Activated T-helper 1 cell treated with anti-CD3 and anti-CD28 coated beads, Interleukin-12 subunit alpha, Interleukin-12 subunit beta, Interleukin-2, Interleukin-4 antibody, amounts not matched to agents 30 ng/mL and 10 ng/mL and 1 ng/mL, durations not matched to agents 14 hours and 24 hours and 36 hours (primary cell): ENCODE results near the gene FXYD4. TPM values are rescaled to one million over a fixed set of nuclear protein-coding genes. Genes with fewer than 3 reads are reported as not detected.
"Not testable (repeated sequence)": the region's sequence is repeated elsewhere in the genome, so short reads cannot be mapped to it uniquely, and the experiment has no call there.

Experiments
- DNase-seq: peaks from one replicate; pipeline ENCODE4 v3.0.0; 2021; ENCODE audit warnings: low spot score
- H3K27ac Mint-ChIP-seq: one replicate; pipeline ENCODE4 v1.8.0; 2021; ENCODE audit warnings: mild to moderate bottlenecking, mixed read lengths
- H3K27me3 Mint-ChIP-seq: one replicate; pipeline ENCODE4 v1.8.0; 2022; ENCODE audit warnings: mild to moderate bottlenecking, moderate library complexity, mixed read lengths; ENCODE audit not compliant: insufficient read depth
- H3K36me3 Mint-ChIP-seq: one replicate; pipeline ENCODE4 v1.8.0; 2021; ENCODE audit warnings: low read depth, mixed read lengths
- H3K4me1 Mint-ChIP-seq: one replicate; pipeline ENCODE4 v1.8.0; 2021; ENCODE audit warnings: low read depth, mixed read lengths
- H3K4me3 Mint-ChIP-seq: one replicate; pipeline ENCODE4 v1.8.0; 2021; ENCODE audit warnings: mild to moderate bottlenecking, moderate library complexity, mixed read lengths
- H3K9me3 Mint-ChIP-seq: one replicate; pipeline ENCODE4 v1.8.0; 2021; ENCODE audit warnings: mixed read lengths
- intact Hi-C: fragments of 100-400 bp; cut with micrococcal nuclease; formaldehyde crosslinking; loops from one replicate; pipeline ENCODE4 v1.15.1; 2024
- total RNA-seq: library from RNA; stranded (reverse); gene quantifications from 2 replicates; pipeline ENCODE4 v1.2.3, GENCODE V29; 2022

The FXYD4 gene
- total RNA-seq, 1 donor from 2014 or later, result 0.44 TPM

DNA sequence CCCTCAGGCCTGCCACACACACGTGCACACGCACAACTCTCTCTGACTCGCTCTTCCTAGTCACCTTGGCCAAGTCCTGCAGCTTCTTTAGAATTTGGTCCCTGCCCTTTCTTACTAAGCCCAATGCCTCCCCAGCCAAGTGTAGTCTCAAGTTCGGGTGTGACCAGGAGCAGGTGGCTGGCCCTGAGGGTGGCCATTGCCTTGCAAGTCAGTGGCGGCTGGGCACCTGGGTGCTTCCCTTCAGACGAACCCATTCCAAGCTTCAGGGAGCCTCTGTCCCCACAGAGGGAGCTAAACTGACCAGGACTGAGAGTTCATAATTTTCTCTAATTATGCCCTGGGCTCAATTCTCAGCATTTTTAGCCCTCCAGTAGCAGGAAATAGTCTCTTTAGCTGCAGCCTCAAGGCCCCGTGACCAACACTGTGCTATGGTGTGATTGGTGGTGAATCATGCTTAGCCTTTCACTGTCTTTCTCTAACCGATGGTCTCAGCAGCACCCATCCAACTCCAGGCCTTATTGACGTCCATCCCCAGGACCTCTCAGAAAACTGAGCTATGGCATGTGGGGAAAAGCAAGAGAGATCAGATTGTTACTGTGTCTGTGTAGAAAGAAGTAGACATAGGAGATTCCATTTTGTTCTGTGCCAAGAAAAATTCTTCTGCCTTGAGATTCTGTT lies 34.7 kb upstream of the FXYD4 start:
- Mint-ChIP-seq H3K4me1 (peaks cover 51% of the 10 kb centered on the region), H3K9me3 (no peaks in the 10 kb centered on the region), H3K27ac (no peak overlapping the region), H3K36me3 (peaks cover 6% of the 10 kb centered on the region), H3K4me3 (no peak overlapping the region), H3K27me3 (peaks cover 7% of the 10 kb centered on the region)
- intact Hi-C loops, result no loop called here
- no peak for DNase-seq

DNA sequence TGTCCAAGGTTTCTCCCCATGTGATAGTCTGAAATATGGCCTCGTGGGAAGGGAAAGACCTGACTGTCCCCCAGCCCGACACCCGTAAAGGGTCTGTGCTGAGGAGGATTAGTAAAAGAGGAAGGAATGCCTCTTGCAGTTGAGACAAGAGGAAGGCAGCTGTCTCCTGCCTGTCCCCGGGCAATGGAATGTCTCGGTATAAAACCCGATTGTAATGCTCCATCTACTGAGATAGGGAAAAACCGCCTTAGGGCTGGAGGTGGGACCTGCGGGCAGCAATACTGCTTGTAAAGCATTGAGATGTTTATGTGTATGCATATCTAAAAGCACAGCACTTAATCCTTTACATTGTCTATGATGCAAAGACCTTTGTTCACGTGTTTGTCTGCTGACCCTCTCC lies 33.9 kb upstream of the FXYD4 start:
- intact Hi-C loops, H3K4me3 Mint-ChIP-seq, H3K27ac Mint-ChIP-seq, DNase-seq, H3K9me3 Mint-ChIP-seq, H3K36me3 Mint-ChIP-seq, H3K27me3 Mint-ChIP-seq: not testable (repeated sequence)
- peaks cover 43% of the 10 kb centered on the region for H3K4me1 Mint-ChIP-seq

DNA sequence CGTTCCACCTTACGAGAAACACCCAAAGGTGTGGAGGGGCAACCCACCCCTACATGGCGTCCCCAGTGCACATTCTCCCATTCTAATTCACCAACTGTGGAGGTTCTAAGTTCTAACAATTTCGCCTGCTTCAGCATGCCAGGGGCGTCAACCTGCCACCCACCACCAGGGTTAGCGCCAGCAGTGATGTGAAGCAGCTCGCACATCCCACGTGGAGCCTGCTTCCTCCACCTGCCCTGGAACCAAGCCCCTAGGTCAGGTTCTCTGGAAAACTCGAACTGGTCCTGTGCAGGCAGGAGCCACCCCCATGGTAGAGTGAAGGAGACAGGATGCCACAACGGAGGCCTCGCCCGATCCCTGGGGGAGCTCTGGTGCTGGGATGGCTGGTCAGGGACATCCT lies 33.3 kb upstream of the FXYD4 start:
- H3K36me3 Mint-ChIP-seq, result peaks cover 4% of the 10 kb centered on the region
- H3K4me3 Mint-ChIP-seq, result no peak overlapping the region
- H3K27ac Mint-ChIP-seq, result no peak overlapping the region
- H3K9me3 Mint-ChIP-seq, result no peaks in the 10 kb centered on the region
- H3K27me3 Mint-ChIP-seq, result peaks cover 6% of the 10 kb centered on the region
- DNase-seq, result no peak
- H3K4me1 Mint-ChIP-seq, result peaks cover 37% of the 10 kb centered on the region
- intact Hi-C loops, result no loop called here

DNA sequence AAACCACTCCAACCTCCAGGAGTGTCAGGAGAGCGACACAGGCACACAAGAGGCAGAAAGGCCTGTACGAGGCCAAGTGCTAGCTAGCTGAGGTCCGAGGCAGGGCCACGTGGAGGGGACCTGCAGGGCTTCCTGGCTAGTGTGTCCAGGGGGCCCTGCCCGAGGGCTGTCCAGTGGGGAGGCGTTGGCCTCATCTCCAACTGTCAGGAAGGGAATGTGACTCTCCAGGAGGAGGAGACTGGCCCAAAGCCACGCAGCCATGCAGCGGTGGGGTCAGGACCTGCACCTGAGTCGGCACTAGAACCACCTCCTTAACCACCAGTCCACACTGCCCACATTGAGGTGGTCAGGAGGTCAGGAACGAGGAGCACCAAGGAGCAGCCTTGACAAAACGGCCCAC lies 32.3 kb upstream of the FXYD4 start:
- no peaks in the 10 kb centered on the region for H3K9me3 Mint-ChIP-seq
- no peak overlapping the region for H3K27ac Mint-ChIP-seq
- H3K36me3 Mint-ChIP-seq, result peaks cover 2% of the 10 kb centered on the region
- no peak overlapping the region for H3K4me3 Mint-ChIP-seq
- intact Hi-C loops, result no loop called here
- no peak for DNase-seq
- H3K27me3 Mint-ChIP-seq, result peaks cover 4% of the 10 kb centered on the region
- H3K4me1 Mint-ChIP-seq, result peaks cover 33% of the 10 kb centered on the region

DNA sequence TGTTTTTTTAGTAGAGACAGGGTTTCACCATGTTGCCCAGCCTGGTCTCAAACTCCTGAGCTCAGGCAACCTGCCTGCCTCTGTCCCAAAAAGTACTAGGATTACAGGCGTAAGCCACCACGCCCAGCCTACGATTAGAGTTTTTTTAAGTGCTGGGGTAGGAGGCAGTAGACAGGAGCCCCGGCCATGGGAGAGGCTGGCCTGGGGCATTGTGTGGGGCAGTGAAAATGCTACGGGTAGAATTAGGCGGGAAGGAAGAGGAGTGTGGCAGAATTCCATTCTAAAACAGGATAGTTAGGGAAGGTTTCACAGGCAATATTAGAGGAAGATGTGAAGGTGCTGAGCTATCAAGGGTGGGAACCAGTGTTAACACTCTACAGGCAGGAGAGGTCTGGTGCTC lies 31.3 kb upstream of the FXYD4 start:
- Mint-ChIP-seq H3K36me3 (peaks cover 2% of the 10 kb centered on the region), H3K4me3 (no peak overlapping the region), H3K27me3 (peaks cover 4% of the 10 kb centered on the region), H3K9me3 (no peaks in the 10 kb centered on the region), H3K27ac (no peak overlapping the region), H3K4me1 (peaks cover 41% of the 10 kb centered on the region)
- DNase-seq, result no peak
- intact Hi-C loops, result no loop called here

DNA sequence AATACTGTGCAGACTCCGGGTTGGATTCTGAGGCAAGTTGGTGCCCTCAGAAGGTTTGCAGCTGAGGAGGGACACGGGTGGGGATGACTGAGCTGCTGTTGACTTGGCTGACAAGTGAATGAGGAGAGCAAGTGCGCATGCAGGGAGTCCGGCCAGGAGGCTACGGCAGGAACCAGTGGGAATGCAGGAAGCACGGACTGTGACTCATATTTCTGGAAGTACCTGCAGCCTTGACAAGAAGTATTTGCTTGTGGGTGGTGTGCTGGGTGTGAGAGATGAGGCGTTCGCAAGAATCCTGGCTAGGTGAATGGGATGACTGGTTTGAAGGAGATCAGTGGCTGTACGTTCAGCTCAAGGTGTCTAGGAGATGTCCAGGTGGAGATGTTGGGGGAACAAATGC lies 30.8 kb upstream of the FXYD4 start:
- no peaks in the 10 kb centered on the region for H3K9me3 Mint-ChIP-seq
- intact Hi-C loops, result no loop called here
- no peak for DNase-seq

DNA sequence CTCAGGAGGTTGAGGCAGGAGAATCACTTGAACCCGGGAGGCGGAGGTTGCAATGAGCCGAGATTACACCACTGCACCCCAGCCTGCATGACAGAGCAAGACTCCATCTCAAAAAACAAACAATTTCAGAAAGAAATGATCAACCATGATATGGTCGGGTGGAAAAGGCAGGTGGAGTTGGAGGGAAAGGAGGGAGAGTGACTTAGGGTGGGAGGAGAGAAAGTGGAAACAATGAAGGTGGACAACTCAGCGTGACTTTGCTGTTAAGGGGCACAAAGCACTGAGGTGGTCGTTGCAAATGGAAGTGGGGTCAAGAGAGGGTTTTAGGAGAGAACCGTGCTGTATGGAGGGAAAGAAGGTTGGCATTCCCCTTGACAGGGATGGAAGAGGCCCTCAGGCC lies 30.0 kb upstream of the FXYD4 start:
- Mint-ChIP-seq H3K27ac (no peak overlapping the region), H3K4me1 (peaks cover 31% of the 10 kb centered on the region), H3K36me3 (peaks cover 1% of the 10 kb centered on the region), H3K4me3 (no peak overlapping the region), H3K27me3 (peaks cover 4% of the 10 kb centered on the region), H3K9me3 (no peaks in the 10 kb centered on the region)
- intact Hi-C loops, result no loop called here
- DNase-seq, result no peak

More for the DNA sequence above, 30.8 kb upstream of the FXYD4 start:
- Mint-ChIP-seq H3K4me1 (peaks cover 38% of the 10 kb centered on the region), H3K27me3 (peaks cover 4% of the 10 kb centered on the region), H3K27ac (peak overlapping the region; percentile 31), H3K4me3 (no peak overlapping the region), H3K36me3 (peaks cover 2% of the 10 kb centered on the region)

DNA sequence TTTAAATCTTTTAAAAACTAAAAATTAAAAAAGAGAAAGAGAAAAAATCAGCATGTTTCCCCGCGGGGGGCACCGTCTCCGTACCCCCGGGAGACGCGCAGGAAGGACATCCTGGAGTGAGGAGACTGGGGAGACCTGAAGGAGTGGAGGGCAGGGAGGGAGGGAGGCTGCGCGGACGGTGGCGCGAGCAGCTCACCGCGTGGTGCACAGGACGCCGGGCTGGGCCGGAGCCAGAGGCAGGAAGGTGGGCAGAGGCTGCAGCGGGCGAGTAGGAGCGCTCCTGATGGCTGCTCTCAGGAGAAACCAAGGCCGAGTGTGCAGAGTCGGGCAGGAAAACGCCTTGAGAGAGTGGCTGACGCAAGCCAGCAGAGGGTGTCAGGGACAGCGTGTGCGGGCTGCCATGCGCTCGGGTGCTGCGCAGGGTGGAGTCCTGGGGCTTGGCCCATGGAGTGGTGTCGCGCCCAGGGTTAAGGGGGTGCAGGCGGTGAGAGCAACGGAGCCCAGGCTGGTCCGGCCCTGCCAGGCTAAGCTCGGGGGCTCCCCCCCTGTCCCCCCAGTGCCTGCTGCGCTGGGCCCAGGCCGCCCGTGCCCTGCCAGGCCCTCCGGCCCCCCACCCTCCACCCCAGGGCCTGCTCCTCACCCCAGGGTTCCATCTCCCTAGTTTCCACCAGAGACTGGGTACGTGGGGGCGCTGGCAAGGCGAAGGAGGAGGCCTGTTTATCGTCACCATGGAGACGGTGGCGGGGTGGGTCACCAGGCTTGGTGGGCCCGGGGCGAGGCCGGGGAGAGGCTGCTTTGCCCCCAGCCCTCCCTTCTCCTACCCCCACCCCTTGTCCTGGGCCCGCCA lies 28.9 kb upstream of the FXYD4 start:
- no peak for DNase-seq
- no peaks in the 10 kb centered on the region for H3K9me3 Mint-ChIP-seq
- H3K4me3 Mint-ChIP-seq, result no peak overlapping the region
- intact Hi-C loops, result no loop called here
- H3K36me3 Mint-ChIP-seq, result no peaks in the 10 kb centered on the region
- no peak overlapping the region for H3K27ac Mint-ChIP-seq
- peaks cover 2% of the 10 kb centered on the region for H3K27me3 Mint-ChIP-seq
- peaks cover 23% of the 10 kb centered on the region for H3K4me1 Mint-ChIP-seq

DNA sequence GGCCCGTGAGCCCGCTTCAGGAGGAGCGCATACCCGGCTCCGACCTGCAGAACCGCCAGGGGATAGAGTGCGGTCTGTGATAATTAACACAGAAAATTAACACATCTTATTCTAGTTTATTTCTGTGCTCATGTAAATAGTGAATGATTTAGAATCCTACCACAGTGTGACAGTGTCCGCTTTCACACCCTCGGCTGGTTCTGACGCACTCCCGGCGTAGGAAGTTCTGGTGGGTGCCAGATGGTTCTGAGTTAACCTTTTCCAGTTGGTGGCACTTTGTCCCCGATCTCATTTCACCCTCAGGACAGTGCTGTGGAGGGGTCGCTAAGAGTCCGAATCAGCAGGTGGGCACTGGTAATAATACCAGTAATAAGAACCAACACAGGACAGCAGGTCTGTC lies 28.3 kb upstream of the FXYD4 start:
- Mint-ChIP-seq H3K9me3 (no peaks in the 10 kb centered on the region), H3K27me3 (no peaks in the 10 kb centered on the region), H3K4me1 (peaks cover 25% of the 10 kb centered on the region), H3K36me3 (no peaks in the 10 kb centered on the region), H3K27ac (no peak overlapping the region), H3K4me3 (no peak overlapping the region)
- DNase-seq, result no peak
- intact Hi-C loops, result no loop called here

DNA sequence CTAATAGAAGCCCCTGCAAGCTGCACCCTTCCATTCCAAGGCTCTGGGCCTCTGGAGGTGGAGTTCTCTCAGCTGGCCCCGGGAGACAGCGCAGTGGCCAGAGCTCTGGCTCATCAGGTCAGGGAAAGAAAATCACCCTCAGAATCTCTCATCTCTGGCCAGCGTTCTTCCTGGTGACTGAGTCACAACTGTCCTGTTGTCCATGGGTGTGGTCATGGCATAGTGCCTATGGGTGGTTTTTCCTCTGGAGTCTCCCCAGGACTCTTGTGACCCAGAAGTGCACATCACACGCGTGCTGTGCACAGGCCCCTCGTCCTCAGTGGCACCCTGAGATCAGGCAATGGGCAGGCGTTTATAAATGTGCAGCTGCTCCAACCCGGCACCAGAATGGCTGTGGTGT lies 27.4 kb upstream of the FXYD4 start:
- no peak overlapping the region for H3K27ac Mint-ChIP-seq

DNA sequence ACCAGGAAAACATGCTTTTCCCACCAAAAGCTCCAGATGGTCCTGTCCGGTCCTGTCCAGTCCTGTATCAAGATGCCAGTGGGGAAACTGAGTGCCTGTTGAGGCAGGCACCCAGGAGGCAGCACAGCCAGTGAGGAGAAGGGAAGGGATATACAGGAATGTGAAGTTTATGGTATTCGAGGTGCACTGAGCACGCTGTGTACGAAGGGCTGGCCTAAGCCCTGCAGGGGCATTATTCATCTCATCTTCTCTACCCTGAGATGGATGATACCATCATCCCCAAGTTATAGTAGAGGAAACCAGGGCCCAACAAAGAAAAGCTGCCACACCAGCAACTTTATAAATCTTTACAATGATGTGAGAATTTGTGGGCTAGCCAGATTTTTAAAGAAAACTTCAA lies 23.4 kb upstream of the FXYD4 start:
- no peaks in the 10 kb centered on the region for H3K9me3 Mint-ChIP-seq
- intact Hi-C loops, result loop anchor here (1.0 to 2.0 kb wide), 8 partner anchors 14 to 482 kb away; partner anchors contain the start of gene CSGALNACT2
- H3K36me3 Mint-ChIP-seq, result peaks cover 4% of the 10 kb centered on the region
- no peak for DNase-seq
- no peak overlapping the region for H3K27ac Mint-ChIP-seq
- no peak overlapping the region for H3K4me3 Mint-ChIP-seq
- H3K27me3 Mint-ChIP-seq, result peaks cover 15% of the 10 kb centered on the region
- H3K4me1 Mint-ChIP-seq, result peaks cover 38% of the 10 kb centered on the region

More for the DNA sequence above, 27.4 kb upstream of the FXYD4 start:
- intact Hi-C loops, result no loop called here
- H3K9me3 Mint-ChIP-seq, result no peaks in the 10 kb centered on the region
- DNase-seq, result no peak
- peaks cover 4% of the 10 kb centered on the region for H3K27me3 Mint-ChIP-seq
- H3K4me3 Mint-ChIP-seq, result no peak overlapping the region
- peaks cover 4% of the 10 kb centered on the region for H3K36me3 Mint-ChIP-seq
- H3K4me1 Mint-ChIP-seq, result peaks cover 28% of the 10 kb centered on the region

DNA sequence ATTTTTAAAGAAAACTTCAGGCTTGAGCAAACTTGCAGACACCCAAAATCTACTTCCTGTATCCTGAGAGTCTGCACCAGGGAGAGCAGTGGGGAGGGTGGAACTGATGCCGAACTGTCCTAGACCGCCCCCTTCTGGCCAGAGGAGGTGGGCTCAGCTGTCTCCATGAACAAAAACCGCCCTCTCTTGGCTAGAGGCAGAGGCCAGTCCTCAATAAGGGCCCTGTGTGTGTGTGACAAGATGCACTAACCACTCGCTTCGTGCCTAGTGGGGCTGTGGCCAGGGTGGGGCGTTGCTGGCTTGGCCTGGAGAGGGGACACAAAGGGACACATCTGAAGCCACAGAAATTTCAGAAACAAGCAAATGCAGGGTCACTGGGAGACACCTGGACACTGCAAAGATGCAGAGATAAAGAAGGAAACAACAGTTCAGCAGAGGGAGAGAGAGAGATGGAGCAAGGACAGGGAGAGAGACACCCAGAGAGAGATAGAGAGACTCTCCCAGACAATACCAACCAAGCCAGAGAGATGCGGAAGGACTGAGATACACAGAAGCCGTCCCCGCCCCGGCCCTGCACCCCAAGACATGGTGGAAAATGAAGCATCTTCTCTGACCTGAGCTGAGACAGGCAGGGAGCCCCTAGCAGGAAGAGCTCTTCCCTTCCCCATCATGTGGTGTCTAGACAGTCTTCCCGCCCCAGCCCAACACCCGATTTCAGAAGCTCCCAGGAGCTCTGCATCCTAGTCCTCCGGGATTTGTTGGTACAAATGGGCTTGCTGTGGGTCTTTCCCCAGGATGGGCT lies 22.7 kb upstream of the FXYD4 start:
- Mint-ChIP-seq H3K36me3 (peaks cover 4% of the 10 kb centered on the region), H3K27ac (peak overlapping the region; percentile 20), H3K4me3 (no peak overlapping the region), H3K9me3 (no peaks in the 10 kb centered on the region), H3K4me1 (peaks cover 38% of the 10 kb centered on the region), H3K27me3 (peaks cover 16% of the 10 kb centered on the region)
- intact Hi-C loops, result loop anchor here (1.0 to 2.0 kb wide), 8 partner anchors 14 to 482 kb away; partner anchors contain the start of gene CSGALNACT2
- DNase-seq, result peak; percentile 80

DNA sequence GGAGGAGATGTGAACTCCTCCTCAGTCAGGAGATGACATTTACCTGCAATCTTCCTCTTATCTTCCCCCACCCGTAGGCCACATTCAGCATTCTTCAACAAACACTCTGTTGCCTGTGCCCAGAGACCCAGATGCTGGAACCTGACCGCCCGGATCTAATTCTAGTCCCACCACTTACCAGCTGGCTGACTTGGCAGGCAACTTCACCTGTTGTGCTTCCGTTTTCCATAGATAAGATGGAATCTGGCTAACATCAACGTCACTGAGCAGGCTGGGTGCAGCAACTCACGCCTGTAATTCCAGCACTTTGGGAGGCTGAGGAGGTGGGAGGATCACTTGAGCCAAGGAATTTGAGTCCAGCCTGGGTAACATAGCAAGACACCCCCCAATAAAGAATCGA lies 21.3 kb upstream of the FXYD4 start:
- Mint-ChIP-seq H3K27me3 (peaks cover 16% of the 10 kb centered on the region), H3K27ac (no peak overlapping the region), H3K4me1 (peaks cover 32% of the 10 kb centered on the region), H3K9me3 (no peaks in the 10 kb centered on the region), H3K4me3 (no peak overlapping the region), H3K36me3 (peaks cover 4% of the 10 kb centered on the region)
- DNase-seq, result no peak
- intact Hi-C loops, result no loop called here
